Activated CD8-positive, alpha-beta memory T cell treated with anti-CD3 and anti-CD28 coated beads, Interleukin-2, amount 50 U/mL, for 1 hour (primary cell): ENCODE data around the gene MFAP1.
A peak's percentile ranks its signal among the peaks of the same experiment; 100 is the strongest.
"Not testable (repeated sequence)": the region's sequence is repeated elsewhere in the genome, so short reads cannot be mapped to it uniquely, and the experiment has no call there.

Source experiments
- DNase-seq: peaks from one replicate; pipeline ENCODE4 v3.0.0-alpha.2; 2020; ENCODE audit errors: extremely low read depth

The MFAP1 gene

GRCh38 chr15:43821505-43821904 lies 3.0 kb downstream of the MFAP1 start:
- no peak for DNase-seq

- not testable (repeated sequence) for DNase-seq
These were observed 9.4 kb downstream of the MFAP1 start for GRCh38 chr15:43815064-43815463.

- DNase-seq = no peak
These were observed 15.4 kb downstream of the MFAP1 start for GRCh38 chr15:43808960-43809678.

- no peak for DNase-seq
These were observed 16.0 kb downstream of the MFAP1 start for GRCh38 chr15:43808435-43808950.

GRCh38 chr15:43802676-43803075 lies 21.8 kb downstream of the MFAP1 start:
- not testable (repeated sequence) for DNase-seq

GRCh38 chr15:43800286-43801141 lies 24.0 kb downstream of the MFAP1 start, which contains the start of gene HYPK:
HYPK (plus strand) TSS chr15:43800599; CDS start chr15:43800623, 24 bp downstream.
- peak; percentile 68 for DNase-seq

GRCh38 chr15:43799945-43800285 lies 24.6 kb downstream of the MFAP1 start, which contains the start of gene SERINC4:
SERINC4 (minus strand) TSS chr15:43800220; CDS start chr15:43799986, 234 bp downstream.
- no peak for DNase-seq

GRCh38 chr15:43799209-43799944 lies 25.1 kb downstream of the MFAP1 start:
- no peak for DNase-seq

GRCh38 chr15:43796566-43796965 lies 27.9 kb downstream of the MFAP1 start:
- DNase-seq = no peak

GRCh38 chr15:43795997-43796396 lies 28.5 kb downstream of the MFAP1 start:
- no peak for DNase-seq

GRCh38 chr15:43795197-43795596 lies 29.3 kb downstream of the MFAP1 start:
- no peak for DNase-seq

GRCh38 chr15:43794269-43795037 lies 30.0 kb downstream of the MFAP1 start:
- DNase-seq = no peak

GRCh38 chr15:43793647-43794046 lies 30.8 kb downstream of the MFAP1 start:
- DNase-seq = no peak

GRCh38 chr15:43792761-43793476 lies 31.6 kb downstream of the MFAP1 start:
- no peak for DNase-seq

GRCh38 chr15:43791993-43792760 lies 32.3 kb downstream of the MFAP1 start, which contains the start of gene SERF2:
SERF2 (plus strand) TSS chr15:43792320; CDS start chr15:43792377, 57 bp downstream.
- DNase-seq = peak; percentile 98

GRCh38 chr15:43789409-43789808 lies 35.1 kb downstream of the MFAP1 start:
- no peak for DNase-seq

GRCh38 chr15:43779016-43779415 lies 45.5 kb downstream of the MFAP1 start:
- DNase-seq = no peak

GRCh38 chr15:43777267-43777914 lies 47.1 kb downstream of the MFAP1 start:
- DNase-seq = peak; percentile 43

GRCh38 chr15:43776718-43777266 lies 47.7 kb downstream of the MFAP1 start, which contains the start of gene ELL3:
ELL3 (minus strand) TSS chr15:43776966; CDS start chr15:43776901, 65 bp downstream.
- peak; percentile 33 for DNase-seq
